Measurements from ENCODE around the gene RTN4R.

DNA sequence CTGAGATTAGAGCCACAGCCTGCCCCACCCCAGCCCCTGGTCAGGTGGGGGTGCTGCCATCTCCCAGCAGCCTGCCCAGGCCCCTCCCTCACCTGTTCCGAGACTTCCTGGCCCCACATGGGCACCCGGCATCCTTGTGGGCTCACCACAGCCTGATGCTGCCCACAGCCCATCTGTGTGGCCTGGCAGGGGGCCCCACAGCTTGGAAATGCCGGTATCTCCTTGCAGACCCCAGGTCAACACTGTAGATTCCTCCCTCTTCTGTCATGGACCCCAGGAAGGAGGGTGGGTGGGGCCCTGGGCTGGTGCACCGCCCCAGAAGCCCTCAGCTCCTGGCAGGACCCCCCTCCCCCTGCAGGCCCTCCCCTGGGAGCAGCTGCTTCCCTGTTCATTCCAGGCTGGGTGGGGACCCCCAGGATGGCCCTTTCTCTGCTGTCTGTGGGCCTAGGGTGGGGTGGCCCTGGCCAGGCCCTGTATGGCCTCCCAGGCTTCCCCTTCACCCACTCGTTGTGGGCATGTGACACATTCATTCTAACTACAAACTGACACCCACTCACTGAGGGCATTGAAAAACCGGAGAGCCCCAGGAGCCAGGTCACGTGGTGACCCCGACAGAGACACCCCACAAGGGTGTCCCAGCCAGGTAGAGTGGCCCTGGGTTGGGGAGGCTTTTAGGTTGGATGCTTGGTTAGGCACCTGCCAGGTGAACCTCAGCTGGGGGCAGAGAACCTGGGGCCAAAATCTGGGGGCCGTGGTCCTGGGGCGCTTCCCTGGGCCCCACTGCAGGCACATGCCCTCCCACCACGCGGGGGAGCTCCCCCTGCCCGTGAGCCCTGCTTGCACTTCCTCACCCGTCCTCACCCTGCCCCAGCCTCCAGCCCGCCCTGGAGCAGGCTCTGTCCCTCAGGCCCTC is 73.2 kb downstream of the RTN4R start:
- TF ChIP-seq, protein P1, sequence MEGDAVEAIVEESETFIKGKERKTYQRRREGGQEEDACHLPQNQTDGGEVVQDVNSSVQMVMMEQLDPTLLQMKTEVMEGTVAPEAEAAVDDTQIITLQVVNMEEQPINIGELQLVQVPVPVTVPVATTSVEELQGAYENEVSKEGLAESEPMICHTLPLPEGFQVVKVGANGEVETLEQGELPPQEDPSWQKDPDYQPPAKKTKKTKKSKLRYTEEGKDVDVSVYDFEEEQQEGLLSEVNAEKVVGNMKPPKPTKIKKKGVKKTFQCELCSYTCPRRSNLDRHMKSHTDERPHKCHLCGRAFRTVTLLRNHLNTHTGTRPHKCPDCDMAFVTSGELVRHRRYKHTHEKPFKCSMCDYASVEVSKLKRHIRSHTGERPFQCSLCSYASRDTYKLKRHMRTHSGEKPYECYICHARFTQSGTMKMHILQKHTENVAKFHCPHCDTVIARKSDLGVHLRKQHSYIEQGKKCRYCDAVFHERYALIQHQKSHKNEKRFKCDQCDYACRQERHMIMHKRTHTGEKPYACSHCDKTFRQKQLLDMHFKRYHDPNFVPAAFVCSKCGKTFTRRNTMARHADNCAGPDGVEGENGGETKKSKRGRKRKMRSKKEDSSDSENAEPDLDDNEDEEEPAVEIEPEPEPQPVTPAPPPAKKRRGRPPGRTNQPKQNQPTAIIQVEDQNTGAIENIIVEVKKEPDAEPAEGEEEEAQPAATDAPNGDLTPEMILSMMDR (IDR thresholded peaks at IDR 0.05; ENCODE audit: low read depth, low read length, poor library complexity, severe bottlenecking): no peak
- no peak for TF ChIP-seq EZH2phosphoT487 (IDR thresholded peaks at IDR 0.05; ENCODE audit: borderline replicate concordance, low read length)

Measured in DOHH2 (cell line).